Measurements from ENCODE around the gene EMILIN2. TPM values are rescaled to one million over a fixed set of nuclear protein-coding genes. Genes with fewer than 3 reads are reported as not detected.

EMILIN2 gene
- total and polyA plus RNA-seq, 2 of the 8 experiments (the other 6 are each of a cell fraction or from before 2014, with no cell fraction given): 6.0 to 7.5 TPM

DNA sequence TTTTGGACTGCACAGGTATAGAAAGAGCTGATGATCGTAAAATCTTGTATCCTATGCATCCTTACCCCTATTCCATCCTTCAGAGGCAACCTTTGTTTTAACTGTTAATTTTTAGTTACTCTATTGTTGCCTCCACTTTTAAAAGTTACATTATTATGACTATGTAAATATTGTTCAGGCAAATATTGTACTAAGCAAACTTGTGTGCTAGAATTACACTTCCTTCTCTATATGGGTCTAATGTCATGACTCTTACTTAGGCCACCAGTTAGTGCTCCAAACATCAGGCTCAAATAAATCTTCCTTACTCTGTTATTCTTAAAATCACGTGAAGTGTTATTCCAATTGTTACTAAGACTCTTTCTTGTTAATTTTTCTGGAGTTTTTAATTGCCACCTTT lies 47.4 kb upstream of the EMILIN2 start:
- no peak overlapping the region for H3K56ac ChIP-seq (replicated peaks; ENCODE audit: insufficient read length, low read depth, low read length)
- POLR2A ChIA-PET (ENCODE audit: partially characterized antibody): no interaction called here
- H4K8ac ChIP-seq (ENCODE audit: extremely low read depth, insufficient read depth, low read length): no peak overlapping the region

More for the DNA sequence above, 47.4 kb upstream of the EMILIN2 start:
- Histone ChIP-seq H3K4me1 (replicated peaks in 1 of 4; ENCODE audit: control insufficient read depth in 3 of 4, insufficient read depth in 4 of 4, low read length in 3 of 4) (no peaks in the 10 kb centered on the region), H3K4me2 (ENCODE audit: insufficient read depth in 1 of 2, low read depth in 2 of 2, low read length in 2 of 2) (no peak overlapping the region), H4K91ac (replicated peaks; ENCODE audit: insufficient read length, low read length) (no peak overlapping the region), H3K23me2 (ENCODE audit: low read depth, low read length) (no peaks in the 10 kb centered on the region), H3K27me3 (replicated peaks in 1 of 4; ENCODE audit: control insufficient read depth in 3 of 4, extremely low read depth in 1 of 4, insufficient read depth in 3 of 4, low read length in 3 of 4) (no peaks in the 10 kb centered on the region), H3K79me2 (ENCODE audit: control insufficient read depth in 1 of 2, insufficient read depth in 2 of 2, low read length in 2 of 2) (no peaks in the 10 kb centered on the region), H3K23ac (ENCODE audit: insufficient read length) (no peak overlapping the region), H3K9ac (replicated peaks in 1 of 4; ENCODE audit: extremely low read depth in 1 of 4, low read depth in 3 of 4, low read length in 3 of 4) (no peak overlapping the region), H3K18ac (ENCODE audit: extremely low read depth, low read length) (no peak overlapping the region), H4K20me1 (replicated peaks in 1 of 2; ENCODE audit: control insufficient read depth in 1 of 2, insufficient read depth in 2 of 2, low read length in 2 of 2) (no peaks in the 10 kb centered on the region), H2BK5ac (ENCODE audit: low read depth, low read length) (no peak overlapping the region), H3K9me3 (ENCODE audit: insufficient read depth in 2 of 2, low read depth in 1 of 2, low read length in 1 of 2) (no peaks in the 10 kb centered on the region), H2BK20ac (ENCODE audit: low read length) (no peak overlapping the region), H3K27ac (ENCODE audit: low read depth, low read length) (no peak overlapping the region), H3K14ac (ENCODE audit: insufficient read length) (no peak overlapping the region), H3K36me3 (ENCODE audit: control insufficient read depth in 2 of 4, insufficient read depth in 4 of 4, low read length in 3 of 4) (peaks cover 2 to 25% (median 6%) of the 10 kb centered on the region in 4 experiments; a peak in 5 of 8 replicates), H3K4ac (replicated peaks; ENCODE audit: insufficient read length, low read depth, low read length) (no peak overlapping the region), H4K5ac (ENCODE audit: insufficient read length, low read depth, low read length) (no peak overlapping the region), H2BK15ac (ENCODE audit: low read length) (no peak overlapping the region), H3K79me1 (ENCODE audit: low read depth, low read length) (no peaks in the 10 kb centered on the region), H2BK12ac (ENCODE audit: low read depth, low read length) (no peak overlapping the region), H2AFZ (ENCODE audit: low read length) (no peak overlapping the region), H2BK120ac (replicated peaks; ENCODE audit: low read depth, low read length) (no peak overlapping the region), H2AK5ac (ENCODE audit: low read depth, low read length) (no peak overlapping the region), H3K4me3 (ENCODE audit: extremely low read depth in 1 of 4, insufficient read depth in 2 of 4, low read depth in 3 of 4, low read length in 4 of 4) (no peak overlapping the region)
- TF ChIP-seq KDM5A (IDR thresholded peaks at IDR 0.05; ENCODE audit: low read length): no peak
- TF ChIP-seq HDAC2 (IDR thresholded peaks at IDR 0.05; ENCODE audit: borderline replicate concordance in 1 of 2, low read depth in 2 of 2, low read length in 2 of 2): no peak
- no peak for TF ChIP-seq CBX5 (IDR thresholded peaks at IDR 0.05; ENCODE audit: low read depth, low read length)
- TF ChIP-seq TEAD4 (IDR thresholded peaks at IDR 0.05; ENCODE audit: low read depth, low read length): no peak
- DNase-seq (ENCODE audit: low read depth in 1 of 2, low spot score in 2 of 2): no peak
- WGBS, 2 experiments (ENCODE audit: extremely low coverage in 1 of 2, insufficient coverage in 1 of 2, insufficient read length in 1 of 2, insufficient replicate concordance in 2 of 2, low coverage in 1 of 2, low lambda C conversion rate in 2 of 2, missing lambda C conversion rate in 1 of 2): 64% methylated on average over 2 of the region's 2 CpGs; no CpG with 5 or more reads in 1 of the 2 experiments
- CTCF ChIA-PET (ENCODE audit: partially characterized antibody): no interaction called here
- FAIRE-seq: no peak
